ENCODE measurements around the gene MAP3K4. TPM values are rescaled to one million over a fixed set of nuclear protein-coding genes. Genes with fewer than 3 reads are reported as not detected.

The MAP3K4 gene
- total RNA-seq, 3 donors from 2014 or later = 32.8 to 58.3 (median 34.7) TPM

DNA sequence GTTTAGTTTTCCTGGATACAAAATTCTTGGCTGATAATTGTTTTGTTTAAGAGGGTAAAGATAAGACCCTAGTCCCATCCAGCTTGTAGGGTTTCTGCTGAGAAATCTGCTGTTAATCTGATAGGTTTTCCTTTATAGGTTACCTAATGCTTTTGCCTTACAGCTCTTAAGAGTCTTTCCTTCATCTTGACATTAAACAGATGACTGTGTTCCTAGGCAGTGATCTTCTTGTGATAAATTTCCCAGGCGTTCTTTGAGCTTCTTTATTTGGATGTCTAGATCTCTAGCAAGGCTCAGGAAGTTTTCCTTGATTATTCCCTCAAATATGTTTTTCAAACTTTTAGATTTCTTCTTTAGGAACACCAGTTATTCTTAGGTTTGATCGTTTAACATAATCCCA, 134.0 kb downstream of the MAP3K4 start:
- no peak for TF ChIP-seq CTCF (IDR thresholded peaks at IDR 0.05)
- no peak for DNase-seq

GRCh38 chr6:161127071-161127740, 135.6 kb downstream of the MAP3K4 start:
- no peak overlapping the region for H3K4me3 ChIP-seq
- intact Hi-C loops (cut with DNase I, micrococcal nuclease) = no loop called here
- no peaks in the 10 kb centered on the region for H3K4me1 ChIP-seq (ENCODE audit: low read depth)
- peaks cover 11% of the 10 kb centered on the region for H3K9me3 ChIP-seq
- H3K36me3 ChIP-seq (ENCODE audit: low read depth) = no peaks in the 10 kb centered on the region
- DNase-seq (no peak), ATAC-seq (no peak)
- TF ChIP-seq CTCF (IDR thresholded peaks at IDR 0.05) = no peak

More for the DNA sequence above, 134.0 kb downstream of the MAP3K4 start:
- Histone ChIP-seq H3K4me3 (no peak overlapping the region), H3K36me3 (ENCODE audit: low read depth) (no peaks in the 10 kb centered on the region), H3K4me1 (ENCODE audit: low read depth) (no peaks in the 10 kb centered on the region), H3K9me3 (peaks cover 11% of the 10 kb centered on the region)
- no peak for ATAC-seq
- intact Hi-C loops (cut with DNase I, micrococcal nuclease) = no loop called here

- no peaks in the 10 kb centered on the region for H3K36me3 ChIP-seq (ENCODE audit: low read depth)
- DNase-seq = no peak
- H3K4me1 ChIP-seq (ENCODE audit: low read depth) = no peaks in the 10 kb centered on the region
- intact Hi-C loops (cut with DNase I, micrococcal nuclease) = no loop called here
- peaks cover 7% of the 10 kb centered on the region for H3K9me3 ChIP-seq
- ATAC-seq = no peak
- no peak overlapping the region for H3K4me3 ChIP-seq
- no peak for TF ChIP-seq CTCF (IDR thresholded peaks at IDR 0.05)
These were observed 136.7 kb downstream of the MAP3K4 start for GRCh38 chr6:161128230-161128629.

GRCh38 chr6:161128680-161129196, 137.2 kb downstream of the MAP3K4 start:
- H3K36me3 ChIP-seq (ENCODE audit: low read depth) = no peaks in the 10 kb centered on the region
- DNase-seq (no peak), ATAC-seq (no peak)
- H3K9me3 ChIP-seq = peaks cover 2% of the 10 kb centered on the region
- H3K4me3 ChIP-seq = no peak overlapping the region
- H3K4me1 ChIP-seq (ENCODE audit: low read depth) = no peaks in the 10 kb centered on the region
- TF ChIP-seq CTCF (IDR thresholded peaks at IDR 0.05) = no peak
- intact Hi-C loops (cut with DNase I, micrococcal nuclease) = no loop called here

DNA sequence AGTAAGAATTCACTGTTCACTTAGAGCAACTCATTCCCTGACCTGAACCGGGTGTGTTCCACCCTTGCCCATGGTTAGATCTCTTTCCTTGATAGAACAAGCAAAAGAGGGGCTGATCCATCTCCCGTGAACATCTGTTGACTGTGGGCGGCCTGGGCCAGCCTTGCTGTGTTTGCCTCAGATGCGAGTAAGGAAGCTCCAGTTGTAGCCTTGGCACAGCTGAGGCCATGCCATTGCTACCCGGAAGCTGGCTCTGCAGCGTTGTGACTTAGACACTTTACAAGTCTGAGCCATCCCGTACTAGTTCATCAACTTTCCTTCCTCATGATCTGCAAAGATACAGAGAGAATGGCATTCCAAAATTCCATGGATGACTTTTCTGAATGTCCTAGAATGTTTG, 139.0 kb downstream of the MAP3K4 start:
- ATAC-seq = no peak
- intact Hi-C loops (cut with DNase I, micrococcal nuclease) = no loop called here
- no peaks in the 10 kb centered on the region for H3K9me3 ChIP-seq
- H3K4me1 ChIP-seq (ENCODE audit: low read depth) = no peaks in the 10 kb centered on the region
- DNase-seq = no peak
- TF ChIP-seq CTCF (IDR thresholded peaks at IDR 0.05) = no peak
- H3K4me3 ChIP-seq = no peak overlapping the region
- no peaks in the 10 kb centered on the region for H3K36me3 ChIP-seq (ENCODE audit: low read depth)
